ENCODE results near the gene SLC25A44.
A peak's percentile ranks its signal among the peaks of the same experiment; 100 is the strongest.

SLC25A44 gene

DNA sequence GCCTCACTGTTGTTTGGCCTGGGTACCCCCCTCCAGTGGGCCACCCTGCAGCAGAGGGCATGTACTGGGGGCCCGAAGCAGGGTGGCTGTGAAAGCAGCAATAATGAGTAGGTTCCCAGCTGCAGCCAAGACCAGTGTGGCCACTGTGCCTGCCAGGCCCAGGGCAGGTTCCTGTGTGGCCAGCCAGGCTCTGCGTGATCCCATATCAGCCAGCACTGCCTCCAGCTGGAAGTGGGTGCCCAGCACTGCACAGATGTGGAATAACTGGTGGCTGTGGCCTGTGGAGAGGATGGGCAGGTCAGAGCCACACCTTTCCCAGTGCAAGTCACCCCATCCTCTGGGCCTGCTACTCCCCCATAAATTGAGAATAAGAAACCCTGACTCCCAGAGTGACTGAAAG, 50.2 kb downstream of the SLC25A44 start:
- DNase-seq, result no peak

- DNase-seq, result no peak
Measured at GRCh38 chr1:156244712-156245111, 50.8 kb downstream of the SLC25A44 start.

- DNase-seq, result peak; percentile 22
Measured at GRCh38 chr1:156245451-156246232, 51.7 kb downstream of the SLC25A44 start.

DNA sequence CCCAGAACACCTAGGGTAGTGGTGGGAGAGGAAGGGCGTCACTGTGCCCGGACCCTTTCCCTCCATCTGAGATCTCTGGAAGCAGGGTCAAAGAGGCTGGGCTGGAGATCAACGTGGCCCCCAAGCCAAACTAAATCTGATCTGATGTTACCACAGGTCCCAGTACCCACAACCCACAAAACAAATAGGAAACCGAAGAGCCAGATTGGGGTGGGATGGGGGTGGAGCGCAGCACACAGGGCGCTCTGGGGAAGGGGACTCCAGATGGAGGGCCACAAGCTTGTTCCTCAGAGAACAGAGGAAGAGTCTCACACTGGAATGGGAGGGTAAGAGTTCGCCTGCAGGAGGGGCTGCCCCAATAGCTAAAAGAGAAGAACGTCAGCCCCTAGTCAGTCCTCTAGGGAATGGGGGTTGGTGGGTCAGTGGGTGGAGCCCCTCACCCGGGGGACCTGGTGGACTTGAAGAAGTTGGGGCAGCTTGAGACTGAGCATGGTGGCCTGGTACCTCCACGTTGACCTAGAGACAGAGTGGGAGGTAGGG, 52.4 kb downstream of the SLC25A44 start:
- no peak for DNase-seq

GRCh38 chr1:156246781-156247459, 53.0 kb downstream of the SLC25A44 start:
- no peak for DNase-seq

GRCh38 chr1:156247460-156248322, 53.8 kb downstream of the SLC25A44 start, which contains the start of gene PAQR6:
TSS of gene PAQR6 (minus strand) at chr1:156248056. CDS start at chr1:156246731, 1,325 bp downstream.
- DNase-seq, result no peak

DNA sequence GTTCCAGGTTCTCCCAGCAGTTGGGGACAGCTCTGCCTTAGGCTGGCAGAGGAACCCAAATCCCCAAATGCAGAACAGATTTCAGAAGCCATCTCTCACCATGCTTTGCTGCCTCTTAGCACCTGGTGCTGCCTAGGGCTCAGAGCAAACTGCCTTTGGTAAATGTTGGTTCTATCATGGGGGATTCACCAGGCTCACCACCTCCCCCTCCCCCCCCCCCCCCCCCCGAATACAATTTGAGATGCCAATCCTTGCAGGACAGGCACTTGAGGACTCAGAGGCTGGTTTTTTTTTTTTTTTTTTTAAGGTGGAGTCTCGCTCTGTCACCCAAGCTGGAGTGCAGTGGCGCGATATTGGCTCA, 54.4 kb downstream of the SLC25A44 start:
- no peak for DNase-seq

DNA sequence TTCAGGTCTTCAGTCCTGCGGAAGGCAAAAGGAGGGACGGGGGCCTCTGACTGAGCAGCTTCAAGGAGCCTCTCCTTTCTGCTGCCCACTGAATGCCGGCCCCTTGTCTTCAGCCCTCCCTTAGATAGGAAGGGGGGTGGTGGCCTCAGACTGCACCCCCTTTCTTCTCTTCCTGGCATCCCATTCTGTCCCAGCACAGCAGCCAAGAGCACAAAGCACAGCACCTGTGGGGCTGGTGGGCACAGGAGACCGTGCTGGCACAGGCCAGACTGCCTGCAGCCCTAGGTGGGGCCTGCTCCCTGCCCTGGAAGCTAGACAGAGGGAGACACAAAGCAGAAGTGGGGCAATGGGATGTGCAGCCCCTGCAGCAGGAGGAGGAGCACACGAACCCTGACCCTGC, 55.7 kb downstream of the SLC25A44 start:
- no peak for DNase-seq

DNA sequence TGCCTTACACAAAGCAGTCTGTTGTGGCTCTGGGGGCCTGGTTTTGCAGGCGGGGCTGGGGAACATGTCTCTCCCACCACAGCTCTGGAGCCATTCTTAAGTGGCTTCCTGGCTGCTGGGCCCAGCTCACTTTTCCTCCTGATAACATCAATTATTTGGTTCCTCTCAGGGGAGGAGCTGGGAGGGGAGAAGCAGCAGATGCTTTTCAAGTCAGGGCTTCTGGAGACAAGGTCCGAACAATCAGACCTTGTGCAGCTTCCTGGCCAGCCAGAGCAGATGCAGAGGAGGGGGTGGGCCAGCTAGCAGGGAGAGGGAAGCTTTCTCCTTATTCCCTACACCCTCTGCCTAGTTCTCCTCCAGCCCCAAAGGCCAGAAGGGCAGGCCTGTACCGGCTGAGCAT, 57.6 kb downstream of the SLC25A44 start:
- no peak for DNase-seq

DNA sequence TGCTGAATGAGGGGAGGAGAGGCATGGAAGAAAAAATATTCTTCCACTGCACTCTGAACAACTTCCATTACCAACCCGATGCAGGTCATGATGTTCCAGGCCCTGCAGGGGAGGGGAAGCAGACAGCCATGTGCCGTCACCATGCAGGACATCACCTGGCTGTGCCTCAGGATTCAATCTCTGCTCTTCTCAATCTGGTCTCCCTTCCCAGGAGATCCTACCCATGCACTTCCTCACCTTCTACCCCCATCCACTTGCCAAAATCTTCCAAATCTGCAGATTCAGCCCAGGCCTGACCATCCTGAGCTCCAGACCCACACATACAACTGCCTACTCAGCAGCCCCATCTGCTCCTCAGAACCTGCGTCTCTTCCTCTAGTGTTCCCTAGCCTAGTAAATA, 59.7 kb downstream of the SLC25A44 start:
- DNase-seq, result no peak

DNA sequence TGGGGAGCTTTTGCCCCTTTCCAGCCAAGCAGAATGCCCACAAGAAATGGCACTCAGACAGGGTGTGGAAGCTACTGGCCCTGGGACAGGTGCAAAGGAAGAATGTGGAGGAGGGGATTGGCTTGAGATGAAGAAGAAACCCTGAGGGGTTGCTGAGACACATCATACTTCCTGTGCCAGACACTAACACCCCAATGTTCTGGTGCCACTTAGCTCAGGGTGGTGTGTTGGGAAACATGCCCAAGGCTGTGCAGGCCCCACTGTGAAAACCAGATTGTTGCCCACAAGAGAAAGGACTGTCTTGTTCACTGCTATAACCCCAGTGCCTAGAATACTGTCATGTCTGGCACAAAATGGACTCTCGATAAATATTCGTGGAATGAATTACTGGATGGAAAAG, 63.8 kb downstream of the SLC25A44 start:
- DNase-seq, result no peak

GRCh38 chr1:156258859-156259258, 65.0 kb downstream of the SLC25A44 start:
- no peak for DNase-seq

- no peak for DNase-seq
Measured at GRCh38 chr1:156259805-156260204, 65.9 kb downstream of the SLC25A44 start.

DNA sequence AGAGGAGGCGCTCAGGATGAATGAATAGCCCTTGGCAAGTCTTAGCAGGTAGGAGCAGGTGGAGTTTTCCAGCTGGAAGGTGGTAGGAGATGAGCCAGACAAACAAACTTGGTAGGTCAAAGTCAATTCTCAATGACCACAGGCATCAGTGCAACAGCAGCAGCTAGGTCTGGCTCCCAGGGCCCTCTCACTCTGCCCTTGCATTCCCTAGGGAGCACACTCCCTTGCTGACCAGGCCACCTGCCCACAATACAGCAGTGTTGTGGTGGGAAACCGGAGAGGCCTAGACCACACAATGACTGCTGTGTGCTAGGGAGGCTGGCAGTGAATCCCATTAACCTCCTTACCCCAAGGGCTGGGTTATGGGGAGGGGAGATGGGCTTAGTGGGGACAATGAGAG, 67.0 kb downstream of the SLC25A44 start:
- DNase-seq, result no peak
